Ovary (tissue), 9 donors: ENCODE data around the gene CSNK1A1. TPM values are rescaled to one million over a fixed set of nuclear protein-coding genes. Genes with fewer than 3 reads are reported as not detected.

ENCODE experiments used
- DNase-seq, 5 donors: peaks; one replicate each; pipeline ENCODE4 v3.0.0-alpha.2; 2019 to 2020
- H3K27ac ChIP-seq, 2 donors: fragments of 200-600 bp; one replicate each; pipeline versions ENCODE4 v1.5.1 to v1.8.0; 2019 to 2022
- H3K27me3 ChIP-seq: fragments of 200-600 bp; one replicate; pipeline ENCODE4 v1.8.0; 2022
- H3K36me3 ChIP-seq: fragments of 200-600 bp; sonication (generic); one replicate; pipeline ENCODE4 v1.5.1; 2019
- H3K4me1 ChIP-seq: one replicate; pipeline ENCODE4 v1.8.1; 2013; ENCODE audit warnings: mild to moderate bottlenecking, moderate library complexity; ENCODE audit not compliant: insufficient read depth
- H3K4me3 ChIP-seq: fragments of 200-600 bp; sonication (generic); one replicate; pipeline ENCODE4 v1.5.1; 2017
- H3K9me3 ChIP-seq, 2 donors: fragments of 200-600 bp in 1 of 2; sonication (generic) in 1 of 2; one replicate each; pipeline versions ENCODE4 v1.5.1 to v1.8.1; 2013 to 2019; ENCODE audit warnings: mild to moderate bottlenecking in 1 of 2, moderate library complexity in 1 of 2
- CTCF ChIP-seq, 3 donors: fragments of 450-650 bp in 2 of 3; fragments of 200-600 bp in 1 of 3; IDR thresholded peaks; one replicate each; pipeline versions ENCODE4 v1.5.1 to v1.8.0; 2016 to 2022; ENCODE audit warnings: antibody characterized with exemption in 3 of 3, mild to moderate bottlenecking in 1 of 3
- EP300 ChIP-seq: sonication (generic); formaldehyde crosslinking; IDR thresholded peaks from one replicate; pipeline ENCODE4 v1.6.1; 2017; ENCODE audit warnings: antibody characterized with exemption
- POLR2A ChIP-seq: fragments of 450-650 bp; IDR thresholded peaks from one replicate; pipeline ENCODE4 v1.6.1; 2017; ENCODE audit warnings: antibody characterized with exemption, mild to moderate bottlenecking, moderate library complexity
- WGBS, 3 donors: extraction: QIAGEN DNeasy Blood & Tissue Kit in 1 of 3; methylation state at CpG; one replicate each; pipeline versions ENCODE4 v1.1.5 to v1.1.7; 2013 to 2017; 5-methylcytosine and 5-hydroxymethylcytosine counted together
- intact Hi-C, 4 donors: fragments of 100-400 bp; cut with DNase I; formaldehyde crosslinking; loops; one replicate each; pipeline versions ENCODE4 v1.11.0 to v1.15.1; 2022 to 2023
- polyA plus RNA-seq, 2 donors: library from polyadenylated mRNA; stranded (reverse); fragments of 200-250 nt in 1 of 2; fragments of 350-450 nt in 1 of 2; fragmentation: Illumina TruSeq in 1 of 2; extraction: RNeasy Lipid Tissue Mini Kit (QIAGEN cat#74804) in 1 of 2; gene quantifications; one replicate each; pipeline ENCODE4 v1.2.3, GENCODE V29; 2013 to 2014
- total RNA-seq, 7 donors: library from RNA; depleted of rRNA in 2 of 7; stranded (reverse); fragments of >200 nt in 2 of 7; fragmentation: NEBNext Ultra II Directional in 3 of 7; extraction: Animal tissue kit (Norgen Biotek cat#: 25700) in 3 of 7; gene quantifications; one replicate each; pipeline versions ENCODE4 v1.1.0 to v1.2.4, GENCODE V29; 2016 to 2023
- donor health status: DM: no; HTN: no; CAD: no; lungs with moderate emphysema.
- donor health status: DM: no; HTN: no; CAD: no.
- donor health status: Bipolar disorder and iron deficiency.
- donor health status: DM: yes; HTN: yes; CAD: no.
- donor health status: DM: no; HTN: no; CAD: no.
- donor health status: DM: yes; HTN: yes; CAD: no.

CSNK1A1 gene
- total and polyA plus RNA-seq, 9 donors, result 64.1 to 233 (median 158) TPM

- Histone ChIP-seq H3K36me3 (no peaks in the 10 kb centered on the region), H3K4me1 (peaks cover 13% of the 10 kb centered on the region), H3K27ac (peak overlapping the region; percentile 49 to 89), H3K27me3 (no peaks in the 10 kb centered on the region), H3K4me3 (peak overlapping the region; percentile 87), H3K9me3 (no peaks in the 10 kb centered on the region)
- no peak for DNase-seq
- WGBS, 3 donors, result 0 to 1% (median 0%) methylated on average over 12 of the region's 12 CpGs
- intact Hi-C loops, result loop anchor here in 3 of 4 donors (2.0 to 5.0 kb wide), 4 partner anchors 98 to 168 kb away; no protein-coding TSS in a partner anchor
- no peak for TF ChIP-seq POLR2A
- no peak for TF ChIP-seq CTCF (IDR thresholded peaks at IDR 0.05)
- no peak for TF ChIP-seq EP300
Observed at GRCh38 chr5:149550268-149550583, 1.0 kb downstream of the CSNK1A1 start.

GRCh38 chr5:149549461-149550267, 1.6 kb downstream of the CSNK1A1 start:
- TF ChIP-seq EP300 (no peak), CTCF (IDR thresholded peaks at IDR 0.05) (no peak), POLR2A (no peak)
- peak in 1 of 5 donors; percentile 47 for DNase-seq
- peaks cover 17% of the 10 kb centered on the region for H3K4me1 ChIP-seq
- H3K27me3 ChIP-seq, result no peaks in the 10 kb centered on the region
- H3K36me3 ChIP-seq, result no peaks in the 10 kb centered on the region
- H3K4me3 ChIP-seq, result peak overlapping the region; percentile 87
- peak overlapping the region; percentile 49 to 89 for H3K27ac ChIP-seq
- intact Hi-C loops, result loop anchor here (2.0 to 5.0 kb wide), 5 partner anchors 97 to 167 kb away; no protein-coding TSS in a partner anchor
- WGBS, 3 donors, result 0 to 1% (median 0%) methylated on average over 25 of the region's 25 CpGs
- H3K9me3 ChIP-seq, result no peaks in the 10 kb centered on the region

- peaks cover 19% of the 10 kb centered on the region for H3K4me1 ChIP-seq
- no peaks in the 10 kb centered on the region for H3K9me3 ChIP-seq
- DNase-seq, result no peak
- no peak overlapping the region for H3K27ac ChIP-seq
- H3K27me3 ChIP-seq, result no peaks in the 10 kb centered on the region
- no peak overlapping the region for H3K4me3 ChIP-seq
- H3K36me3 ChIP-seq, result no peaks in the 10 kb centered on the region
- TF ChIP-seq EP300 (no peak), CTCF (IDR thresholded peaks at IDR 0.05) (no peak), POLR2A (no peak)
- intact Hi-C loops, result loop anchor here in 1 of 4 donors (5.0 kb wide), 1 partner anchor 105 kb away; no protein-coding TSS in a partner anchor
Observed at GRCh38 chr5:149546974-149547373, 4.3 kb downstream of the CSNK1A1 start.

GRCh38 chr5:149545327-149545726, 5.9 kb downstream of the CSNK1A1 start:
- no peak overlapping the region for H3K4me3 ChIP-seq
- intact Hi-C loops, result loop anchor here in 1 of 4 donors (5.0 kb wide), 1 partner anchor 103 kb away; no protein-coding TSS in a partner anchor

More at GRCh38 chr5:149545327-149545726, 5.9 kb downstream of the CSNK1A1 start:
- H3K9me3 ChIP-seq, result no peaks in the 10 kb centered on the region
- H3K27me3 ChIP-seq, result no peaks in the 10 kb centered on the region
- no peak for TF ChIP-seq POLR2A
- TF ChIP-seq EP300, result no peak
- TF ChIP-seq CTCF (IDR thresholded peaks at IDR 0.05), result no peak
- no peak for DNase-seq
- H3K4me1 ChIP-seq, result peaks cover 20% of the 10 kb centered on the region
- WGBS, 3 donors, result 79 to 85% (median 80%) methylated on average over 6 of the region's 6 CpGs
- no peak overlapping the region for H3K27ac ChIP-seq
- H3K36me3 ChIP-seq, result no peaks in the 10 kb centered on the region
